Stimulated activated CD4-positive, alpha-beta T cell treated with anti-CD3 and anti-CD28 coated beads, Interleukin-12 subunit alpha, Interleukin-12 subunit beta, amount 100 ng/mL, for 24 hours (primary cell): ENCODE data around the gene ZNF682.
"Not testable (repeated sequence)": the region's sequence is repeated elsewhere in the genome, so short reads cannot be mapped to it uniquely, and the experiment has no call there.

Source experiments
- DNase-seq, 2 experiments: peaks; one replicate each; pipeline ENCODE4 v3.0.0-alpha.2; 2020; ENCODE audit warnings: low read depth in 2 of 2

ZNF682 gene

DNA sequence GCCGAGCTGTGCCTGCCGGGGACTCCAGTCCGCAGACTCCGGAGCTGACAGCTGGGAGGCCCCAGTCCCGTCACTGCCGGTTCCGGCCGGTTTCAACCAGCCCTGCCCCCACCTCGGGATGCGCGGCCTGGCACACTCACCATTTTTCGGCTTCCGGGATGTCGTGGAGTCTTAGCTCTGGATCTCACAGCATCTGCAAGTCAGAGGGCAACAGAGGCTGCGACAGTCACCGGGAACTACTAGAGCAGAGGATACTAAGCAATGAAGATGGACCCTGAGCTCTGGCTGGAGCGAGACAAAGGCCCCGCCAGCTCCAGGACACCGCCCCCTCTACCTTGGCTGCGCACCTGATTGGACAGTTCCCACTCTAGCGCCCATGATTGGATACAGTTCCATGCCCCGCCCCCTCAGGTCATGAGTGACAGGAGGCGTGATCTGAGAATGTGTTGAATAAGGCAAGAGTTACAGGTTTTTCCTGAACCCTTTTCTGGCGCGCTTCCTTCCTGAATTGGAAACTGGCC is at the start of gene ZNF682:
Gene ZNF682 (minus strand): TSS at position 303 of the 521 bp plus-strand sequence. CDS start 160 bp downstream, at position 143.
- peak; percentile 89 to 95 for DNase-seq

DNA sequence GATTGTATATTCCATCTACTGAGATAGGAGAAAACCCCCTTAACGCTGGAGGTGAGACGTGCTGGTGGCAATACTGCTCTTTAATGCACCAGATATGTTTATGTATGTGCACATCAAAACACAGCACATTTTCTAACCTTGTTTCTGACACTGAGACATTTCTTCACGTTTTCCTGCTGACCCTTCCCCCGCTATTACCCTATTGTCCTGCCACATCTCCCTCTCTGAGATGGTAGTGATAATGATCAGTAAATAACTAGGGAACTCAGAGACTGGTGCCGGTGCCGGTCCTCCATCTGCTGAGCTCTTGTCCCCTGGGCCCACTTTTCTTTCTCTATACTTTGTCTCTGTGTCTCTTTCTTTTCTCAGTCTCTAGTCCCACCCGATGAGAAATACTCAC is 43.6 kb upstream of the ZNF682 start:
- not testable (repeated sequence) for DNase-seq

DNA sequence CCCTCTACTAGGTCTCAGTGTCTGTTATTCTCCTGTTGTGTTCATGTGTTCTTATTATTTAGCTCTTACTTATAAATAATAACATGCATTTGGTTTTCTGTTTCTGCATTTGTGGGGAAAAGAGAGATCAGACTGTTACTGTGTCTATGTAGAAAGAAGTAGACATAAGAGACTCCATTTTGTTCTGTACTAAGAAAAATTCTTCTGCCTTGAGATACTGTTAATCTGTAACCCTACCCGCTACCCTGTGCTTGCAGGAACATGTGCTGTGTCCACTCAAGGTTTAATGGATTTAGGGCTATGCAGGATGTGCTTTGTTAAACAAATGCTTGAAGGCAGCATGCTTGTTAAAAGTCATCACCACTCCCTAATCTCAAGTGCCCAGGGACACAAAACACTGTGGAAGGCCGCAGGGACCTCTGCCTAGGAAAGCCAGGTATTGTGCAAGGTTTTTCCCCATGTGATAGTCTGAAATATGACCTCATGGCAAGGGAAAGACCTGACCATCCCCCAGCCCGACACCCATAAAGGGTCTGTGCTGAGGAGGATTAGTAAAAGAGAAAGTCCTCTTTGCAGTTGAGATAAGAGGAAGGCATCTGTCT is 43.0 kb upstream of the ZNF682 start:
- not testable (repeated sequence) for DNase-seq

DNA sequence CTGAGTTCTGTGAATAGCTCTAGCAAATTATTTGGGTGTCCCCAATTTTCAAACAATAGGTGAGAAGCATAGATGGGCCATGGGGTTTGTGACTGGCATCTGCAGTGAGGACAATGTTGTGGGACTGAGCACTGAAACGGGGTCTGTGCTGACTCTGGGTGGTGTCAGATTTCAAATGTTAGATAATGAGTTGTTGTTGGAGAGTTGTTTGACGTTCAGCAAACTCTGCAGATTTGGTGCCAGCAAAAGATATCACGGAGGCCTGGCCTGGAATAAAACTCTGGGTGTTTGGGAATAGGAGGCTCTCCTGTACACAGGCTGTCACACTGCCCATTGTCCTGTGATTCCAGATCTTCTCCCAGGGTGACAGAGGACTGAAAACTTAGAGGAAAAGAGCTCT is 41.4 kb upstream of the ZNF682 start:
- DNase-seq = no peak

DNA sequence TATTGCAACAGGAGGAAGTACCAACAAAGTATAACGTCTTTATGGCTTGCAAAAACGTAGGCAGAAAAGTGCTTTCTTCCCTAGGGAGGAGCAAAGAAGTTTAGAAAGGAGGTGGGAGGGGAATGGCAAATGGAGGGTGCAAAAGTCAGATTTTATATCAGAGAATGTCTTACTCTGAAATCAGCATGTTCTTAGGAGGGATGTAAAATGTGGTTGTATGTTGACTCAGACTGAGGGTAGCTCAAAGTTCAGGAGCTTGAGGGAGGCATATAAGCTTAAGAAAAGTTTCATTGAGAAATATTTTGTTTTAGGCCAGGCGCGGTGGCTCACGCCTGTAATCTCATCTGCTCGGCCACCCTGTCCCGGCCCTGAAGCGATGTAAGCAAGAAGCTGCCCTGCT is 40.2 kb upstream of the ZNF682 start:
- no peak for DNase-seq

DNA sequence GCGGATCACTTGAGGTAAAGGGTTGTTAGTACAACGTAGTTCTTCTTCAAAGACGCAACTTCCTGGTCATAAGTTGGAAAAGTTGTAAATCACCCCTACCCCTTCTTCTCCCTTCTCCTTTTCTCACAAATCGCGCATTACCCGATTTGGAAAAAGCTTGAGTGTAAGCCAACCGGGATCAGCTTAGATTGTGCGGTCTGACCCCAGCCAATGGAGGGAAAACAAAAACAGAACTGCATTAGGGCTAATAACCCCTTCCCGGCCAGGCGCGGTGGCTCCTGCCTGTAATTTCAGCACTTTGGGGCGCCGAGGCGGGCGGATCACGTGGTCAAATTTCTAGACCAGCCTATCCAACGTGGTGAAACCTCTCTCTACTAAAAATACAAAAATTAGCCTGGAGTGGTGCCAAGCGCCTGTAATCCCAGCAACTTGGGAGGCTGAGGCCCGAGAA is 39.3 kb upstream of the ZNF682 start:
- DNase-seq = peak in 1 of 2 experiments; percentile 2

DNA sequence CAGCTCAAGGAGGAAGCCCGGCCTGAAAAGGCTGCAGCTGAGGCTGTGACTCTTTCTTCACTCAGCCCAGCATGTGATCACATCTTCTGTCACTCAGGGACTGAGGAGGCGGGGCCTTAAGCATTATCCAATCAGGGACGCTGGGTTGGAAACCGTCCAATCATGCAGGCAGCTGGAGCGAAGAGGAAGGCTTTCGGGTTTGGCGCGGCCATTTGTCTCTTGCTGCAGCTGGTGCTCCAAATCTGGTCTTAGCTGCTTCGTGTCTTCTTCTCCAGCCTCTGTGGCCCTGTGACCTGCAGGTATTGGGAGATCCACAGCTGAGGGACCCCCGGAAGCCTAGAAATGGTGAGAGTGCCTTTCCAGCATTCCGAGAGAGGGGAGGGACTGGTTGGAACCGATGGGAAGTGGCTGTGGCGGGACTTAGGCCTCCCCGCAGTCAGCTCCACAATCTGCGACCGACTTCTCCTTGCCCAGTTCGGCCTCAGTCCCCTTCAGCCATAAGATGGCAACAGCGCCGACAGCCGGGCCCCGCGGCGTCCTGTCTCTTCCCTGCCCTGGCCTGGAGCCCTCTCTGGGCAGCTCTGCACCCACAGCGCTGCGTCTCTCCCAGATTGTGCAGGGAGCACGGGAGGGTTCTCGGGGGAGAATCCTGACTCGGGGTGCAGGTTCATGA is 38.6 kb upstream of the ZNF682 start, which contains the start of gene ZNF90:
Gene ZNF90 (plus strand): TSS at position 210 of the 673 bp plus-strand sequence. CDS start 133 bp downstream, at position 343.
- peak; percentile 70 to 77 for DNase-seq

DNA sequence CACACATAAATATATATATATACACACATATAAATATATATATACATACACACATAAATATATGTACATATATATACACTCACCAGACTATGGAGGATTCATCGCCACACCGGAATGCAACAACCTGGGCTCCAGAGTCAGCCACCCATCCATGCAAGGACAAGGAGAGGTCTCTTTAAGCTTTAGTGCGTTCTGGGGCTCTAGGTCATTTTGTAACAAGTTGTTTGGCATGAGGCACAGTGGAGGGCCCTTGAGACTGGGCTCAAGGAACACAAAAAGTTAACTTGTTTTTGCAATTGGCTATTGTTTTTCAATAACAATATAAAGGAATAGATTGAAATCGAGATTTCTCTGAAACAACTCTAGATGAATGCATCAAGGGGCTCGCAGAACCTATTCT is 33.6 kb upstream of the ZNF682 start:
- no peak for DNase-seq

DNA sequence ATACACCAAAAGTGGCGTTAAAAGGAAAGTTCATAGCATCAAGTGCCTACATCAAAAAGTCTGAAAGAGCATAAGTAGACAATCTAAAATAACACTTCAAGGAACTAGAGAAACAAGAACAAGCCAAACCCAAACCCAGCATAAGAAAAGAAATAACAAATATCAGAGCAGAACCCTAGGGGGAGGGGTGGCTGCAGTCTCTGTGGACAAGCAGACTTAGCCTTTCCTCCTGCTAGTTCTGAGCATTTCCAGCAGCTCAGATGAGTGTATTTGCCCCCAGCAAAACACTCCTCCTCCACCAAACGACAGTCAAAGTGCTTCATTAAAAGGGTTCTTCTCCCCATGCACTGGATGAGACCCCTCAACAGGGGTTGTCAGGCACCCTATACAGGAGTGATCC is 31.4 kb upstream of the ZNF682 start:
- DNase-seq = no peak

DNA sequence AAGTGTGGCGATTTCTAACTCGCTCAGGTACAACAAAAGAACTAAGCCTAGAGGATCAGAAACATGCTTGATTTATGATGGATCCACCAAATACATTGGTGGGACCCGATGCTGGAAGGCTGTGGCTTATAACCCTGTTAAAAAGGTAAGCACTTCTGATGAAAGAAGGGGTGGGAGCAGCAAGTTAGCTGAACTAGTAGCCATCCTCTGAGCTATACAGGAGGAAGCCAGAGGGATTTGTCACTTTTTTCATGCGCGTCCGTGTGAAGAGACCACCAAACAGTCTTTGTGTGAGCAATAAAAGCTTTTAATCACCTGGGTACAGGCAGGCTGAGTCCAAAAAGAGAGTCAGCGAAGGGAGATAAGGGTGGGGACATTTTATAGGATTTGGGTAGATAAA is 29.3 kb upstream of the ZNF682 start:
- not testable (repeated sequence) for DNase-seq

DNA sequence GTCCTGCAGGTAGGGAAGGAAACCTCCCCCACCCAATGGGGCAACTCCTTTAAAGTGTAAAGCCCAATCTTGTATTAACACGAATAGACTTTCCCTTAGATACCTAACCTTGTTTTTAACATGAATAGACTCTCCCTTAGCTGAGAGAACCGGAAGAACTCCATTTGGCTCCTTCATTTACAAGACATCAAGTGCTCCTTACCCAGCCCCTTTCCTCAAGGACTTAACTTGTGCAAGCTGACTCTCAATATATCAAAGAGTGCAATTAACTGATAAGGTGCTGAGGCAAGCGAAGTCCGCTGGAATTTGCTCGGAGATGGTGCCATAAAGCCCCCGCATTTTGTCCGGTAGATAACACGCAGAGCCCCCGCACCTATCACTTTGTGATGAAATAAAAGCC is 28.6 kb upstream of the ZNF682 start:
- no peak for DNase-seq

DNA sequence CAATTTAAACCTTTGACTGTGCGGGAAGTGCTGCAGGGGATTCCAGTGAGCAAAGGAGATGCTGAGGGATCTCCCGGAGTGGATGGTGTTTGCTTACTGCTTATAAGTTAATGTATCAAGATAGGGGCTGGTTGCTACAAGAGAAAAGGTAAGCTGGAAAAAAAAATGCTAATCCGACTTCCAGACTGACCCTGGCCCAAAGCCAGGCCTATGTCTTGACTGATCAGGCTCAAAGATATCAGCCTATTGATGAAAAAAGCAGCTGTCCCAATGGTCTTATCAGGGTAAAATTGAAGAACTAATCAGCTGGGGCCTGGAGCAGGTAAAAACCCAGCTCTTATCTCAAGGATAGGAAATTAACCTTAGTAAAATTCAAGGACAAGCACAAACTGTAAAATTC is 27.6 kb upstream of the ZNF682 start:
- no peak for DNase-seq

DNA sequence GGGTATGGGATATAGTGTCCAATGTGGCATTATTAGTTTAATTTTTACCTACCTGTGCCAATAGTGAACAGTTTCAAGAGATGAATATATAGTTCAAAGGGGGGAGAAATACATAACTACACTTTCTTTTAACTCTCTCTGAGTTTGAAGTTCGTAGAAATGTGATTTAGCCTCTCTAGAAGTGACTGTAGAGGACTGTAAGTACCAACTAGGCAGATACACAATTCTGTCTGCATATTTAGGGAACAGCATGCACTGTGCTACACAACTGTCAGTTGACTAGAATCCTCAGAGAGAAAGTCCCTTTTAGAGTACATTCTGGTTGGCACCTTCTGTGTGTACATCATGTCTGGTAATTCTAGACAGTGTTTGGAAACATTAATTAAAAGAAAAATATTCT is 21.0 kb upstream of the ZNF682 start:
- DNase-seq = no peak

DNA sequence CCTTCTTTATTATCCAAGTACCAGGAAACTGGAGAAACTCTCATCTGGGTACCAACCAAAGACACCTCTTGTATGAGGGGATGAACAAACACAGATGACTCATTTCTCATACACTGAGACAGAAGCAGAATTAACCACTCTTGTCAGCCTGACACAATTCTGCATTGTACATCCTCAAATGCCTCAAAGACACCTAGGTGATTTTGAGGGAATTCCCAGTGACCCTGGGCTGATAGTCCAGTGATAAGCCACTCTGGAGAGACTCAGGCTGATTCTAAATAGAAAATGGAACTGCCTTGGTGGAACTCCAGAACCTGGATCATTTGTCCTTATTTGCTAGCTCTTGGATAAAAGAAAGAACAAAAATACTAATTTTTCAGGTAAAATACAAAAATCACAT is 19.4 kb upstream of the ZNF682 start:
- DNase-seq = not testable (repeated sequence)

DNA sequence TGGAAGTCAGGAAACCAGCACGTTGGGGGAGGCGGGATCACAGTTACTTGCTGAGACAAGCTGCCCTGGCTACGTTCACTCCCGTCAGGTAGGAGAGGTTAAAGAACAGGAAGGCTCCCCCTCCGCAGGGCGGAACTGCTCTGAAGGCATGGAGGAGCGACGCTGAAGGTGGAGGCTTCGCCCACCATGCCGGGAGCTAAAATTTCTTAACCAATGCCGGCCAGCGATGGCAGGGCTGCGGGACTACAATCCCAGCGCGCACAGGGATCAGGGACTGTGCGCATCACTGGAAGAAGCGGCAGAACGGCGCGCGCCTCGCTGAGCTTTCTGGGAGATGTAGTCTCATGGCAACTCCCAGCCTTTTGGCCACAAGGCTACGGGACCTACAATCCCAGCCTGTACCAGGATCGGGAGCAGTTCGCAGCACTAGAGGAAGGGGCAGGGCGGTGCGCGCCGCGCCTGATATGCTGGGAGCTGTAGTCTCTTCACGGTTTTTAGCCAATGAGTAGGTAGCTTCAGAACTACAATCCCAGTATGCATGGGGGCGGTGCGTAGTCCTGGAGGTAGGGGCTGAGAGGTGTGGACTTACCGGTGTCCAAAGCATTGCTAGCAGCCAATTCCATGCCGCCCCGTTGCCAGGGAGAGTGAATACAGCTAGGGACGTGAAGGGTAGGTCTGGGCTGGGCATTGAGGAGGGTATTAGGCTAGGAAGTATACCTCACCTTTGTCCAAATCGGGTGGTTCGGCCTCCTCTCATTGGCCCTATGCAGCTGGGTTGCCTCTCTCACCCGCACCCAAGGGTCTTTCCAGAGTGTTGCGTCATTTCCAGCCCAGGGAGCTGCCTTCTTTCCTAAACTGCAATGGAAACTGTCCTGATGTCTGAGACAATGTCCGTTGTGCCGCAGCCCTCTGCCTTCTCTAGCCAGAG is 12.8 kb upstream of the ZNF682 start:
- peak; percentile 61 to 69 for DNase-seq

DNA sequence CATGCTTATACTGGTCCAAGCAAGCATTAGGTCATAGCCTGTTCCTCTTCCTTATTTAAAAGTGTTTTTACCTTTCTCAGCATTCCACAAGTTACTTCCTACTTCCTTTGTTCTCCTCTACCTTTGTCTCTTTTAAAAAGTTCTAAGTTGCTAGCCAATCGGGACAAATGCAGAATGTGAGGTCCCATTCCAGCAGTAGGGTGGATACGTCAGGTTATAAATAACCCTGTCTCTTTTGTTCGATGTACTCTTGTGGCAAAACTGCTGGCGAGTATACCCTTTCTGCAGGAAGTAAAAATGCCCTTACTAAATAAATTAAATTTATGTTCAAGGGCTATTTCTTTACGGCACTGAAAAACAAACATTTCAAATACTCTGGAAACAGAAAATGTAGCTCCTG is 6.4 kb upstream of the ZNF682 start:
- not testable (repeated sequence) for DNase-seq

DNA sequence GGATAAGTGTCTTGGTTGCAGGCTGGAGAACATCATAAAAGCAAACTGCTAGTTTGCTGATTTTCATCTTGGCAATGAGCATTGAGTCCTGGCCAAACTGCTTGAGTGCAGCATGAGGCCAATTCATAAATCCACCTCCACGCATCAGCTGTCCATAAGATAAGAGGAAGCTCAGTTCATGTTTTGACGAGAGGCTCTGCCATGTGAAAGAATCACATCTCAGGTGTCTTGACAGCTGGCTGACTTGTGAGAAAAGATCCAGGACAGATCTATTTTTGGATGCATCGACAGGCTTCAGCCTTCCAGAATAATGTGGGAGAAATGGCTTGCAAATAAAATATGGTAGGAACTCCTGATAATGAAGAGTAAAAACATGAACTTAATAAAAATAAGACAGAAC is 5.4 kb upstream of the ZNF682 start:
- DNase-seq = no peak

DNA sequence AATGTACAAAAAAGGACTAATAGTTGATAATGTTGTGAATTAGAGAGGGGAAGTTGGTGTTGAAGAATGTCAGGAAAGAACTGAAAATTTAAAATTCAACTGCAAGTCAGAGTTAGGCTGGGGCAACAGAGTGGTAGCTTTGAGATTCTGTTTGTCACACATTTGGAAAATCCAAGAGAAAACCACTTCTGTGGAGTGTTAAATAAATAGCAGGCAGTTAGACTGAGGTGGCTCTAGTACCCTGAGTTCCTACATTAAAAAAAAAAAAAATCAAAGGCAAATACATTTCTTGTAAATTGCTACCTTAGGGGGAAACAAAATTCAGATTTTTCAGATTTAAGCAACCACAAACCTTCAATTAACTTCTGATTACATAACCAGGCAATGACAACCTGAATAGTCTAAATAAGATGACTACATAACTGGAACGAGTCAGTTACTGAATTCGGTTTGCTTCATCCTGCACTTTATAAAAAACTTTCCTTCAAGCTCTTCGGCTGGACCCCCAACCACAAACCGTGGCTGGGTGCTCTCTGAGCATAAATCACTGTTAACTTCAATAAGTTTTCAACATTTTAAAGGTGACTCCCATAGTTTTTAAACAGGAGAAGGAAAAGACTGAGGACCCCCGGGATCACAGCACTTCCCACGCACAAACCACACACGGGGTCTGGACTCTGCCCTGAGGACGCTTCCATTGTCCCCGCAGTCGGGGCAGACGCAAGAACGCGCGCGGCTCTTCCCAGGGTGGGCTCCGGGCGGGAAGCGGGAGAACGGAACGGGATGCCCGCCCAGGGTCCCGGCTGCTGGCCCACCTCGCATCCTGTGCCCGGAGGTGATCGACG is 725 bp downstream of the ZNF682 start:
- DNase-seq = no peak

DNA sequence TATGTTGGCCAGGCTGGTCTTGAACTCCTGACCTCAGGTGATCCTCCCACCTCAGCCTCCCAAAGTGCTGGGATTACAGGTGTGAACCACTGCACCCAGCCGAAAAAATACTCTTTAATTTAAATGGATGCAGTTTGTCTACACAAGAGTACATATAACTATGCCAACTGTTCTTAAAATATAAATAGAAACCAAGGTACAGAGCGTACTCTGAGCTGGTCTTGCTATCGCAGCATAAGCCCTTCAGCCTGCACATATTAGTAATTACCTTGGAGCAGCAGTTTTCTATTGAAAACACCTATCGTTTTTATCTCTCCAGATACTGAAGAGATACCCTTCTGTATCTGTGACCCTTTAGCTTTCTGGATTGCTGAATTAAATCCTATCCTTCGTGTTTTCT is 3.4 kb downstream of the ZNF682 start:
- no peak for DNase-seq

DNA sequence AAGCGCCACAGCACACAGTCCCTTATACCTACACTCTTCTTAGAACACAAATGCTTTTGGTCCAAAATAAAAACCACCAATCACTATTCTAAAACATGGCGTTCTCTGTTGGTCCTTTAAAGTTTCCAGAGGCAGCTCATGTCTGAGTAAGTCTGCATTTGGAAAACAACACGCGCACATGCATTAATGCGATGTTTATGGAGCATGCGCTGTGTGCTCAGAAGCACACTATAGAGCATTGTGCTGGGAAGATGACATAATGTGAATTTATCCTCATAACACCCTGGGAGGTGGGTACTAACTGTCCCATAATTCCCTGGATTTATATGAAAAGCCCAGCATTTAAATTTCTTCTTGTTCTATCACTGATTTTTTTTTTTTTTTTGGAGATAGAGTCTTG is 10.7 kb downstream of the ZNF682 start:
- no peak for DNase-seq

DNA sequence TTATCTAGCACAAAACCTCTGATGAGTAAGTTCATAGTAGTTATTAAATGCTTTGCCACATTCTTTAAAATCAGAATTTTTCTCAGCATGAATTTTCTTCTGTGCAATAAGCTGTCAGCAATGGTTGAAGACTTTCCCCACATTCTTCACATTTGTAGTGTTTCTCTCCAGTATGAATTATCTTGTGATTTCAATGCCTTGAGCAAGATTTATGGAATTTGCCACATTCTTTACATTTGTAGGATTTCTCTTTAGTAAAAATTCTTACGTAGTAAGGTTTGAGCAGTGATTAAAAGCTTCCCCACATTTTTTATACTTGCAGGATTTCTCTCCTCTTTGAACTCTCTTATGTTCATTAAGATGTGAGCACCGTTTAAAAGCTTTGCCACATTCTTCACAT is 33.6 kb downstream of the ZNF682 start:
- DNase-seq = no peak
